ENCODE data around the gene GALNT10. TPM values are rescaled to one million over a fixed set of nuclear protein-coding genes. Genes with fewer than 3 reads are reported as not detected.

Gene GALNT10
- total RNA-seq, 1 donor from 2014 or later: 50.7 TPM

- Mint-ChIP-seq H3K27me3 (peaks cover 5% of the 10 kb centered on the region), H3K9me3 (no peaks in the 10 kb centered on the region), H3K4me3 (peak overlapping the region; percentile 96), H3K27ac (no peak overlapping the region), H3K4me1 (peaks cover 68% of the 10 kb centered on the region), H3K36me3 (ENCODE audit: low read depth) (peaks cover 36% of the 10 kb centered on the region)
- DNase-seq: no peak
- intact Hi-C loops (cut with micrococcal nuclease): loop anchor here (5.0 to 10.0 kb wide), 2 partner anchors 564 to 662 kb away; partner anchors contain the start of genes CNOT8, FAXDC2 and LARP1
Observed at GRCh38 chr5:154193283-154193682, 2.8 kb downstream of the GALNT10 start.

GRCh38 chr5:154193701-154194121 is 3.2 kb downstream of the GALNT10 start:
- Mint-ChIP-seq H3K4me3 (no peak overlapping the region), H3K9me3 (no peaks in the 10 kb centered on the region), H3K36me3 (ENCODE audit: low read depth) (peaks cover 38% of the 10 kb centered on the region), H3K4me1 (peaks cover 72% of the 10 kb centered on the region), H3K27ac (no peak overlapping the region), H3K27me3 (peaks cover 5% of the 10 kb centered on the region)
- intact Hi-C loops (cut with micrococcal nuclease): loop anchor here (5.0 to 10.0 kb wide), 2 partner anchors 564 to 661 kb away; partner anchors contain the start of genes CNOT8, FAXDC2 and LARP1
- DNase-seq: no peak

GRCh38 chr5:154194345-154195329 is 4.1 kb downstream of the GALNT10 start:
- Mint-ChIP-seq H3K4me3 (no peak overlapping the region), H3K27me3 (no peaks in the 10 kb centered on the region), H3K9me3 (no peaks in the 10 kb centered on the region), H3K36me3 (ENCODE audit: low read depth) (peaks cover 43% of the 10 kb centered on the region), H3K4me1 (peaks cover 73% of the 10 kb centered on the region), H3K27ac (no peak overlapping the region)
- intact Hi-C loops (cut with micrococcal nuclease): loop anchor here (5.0 to 10.0 kb wide), 3 partner anchors 118 to 660 kb away; partner anchors contain the start of genes CNOT8, FAXDC2 and LARP1
- DNase-seq: no peak

GRCh38 chr5:154196281-154196680 is 5.7 kb downstream of the GALNT10 start:
- H3K27ac Mint-ChIP-seq: peak overlapping the region; percentile 92
- peaks cover 42% of the 10 kb centered on the region for H3K36me3 Mint-ChIP-seq (ENCODE audit: low read depth)
- H3K4me1 Mint-ChIP-seq: peaks cover 77% of the 10 kb centered on the region
- DNase-seq: no peak
- H3K27me3 Mint-ChIP-seq: no peaks in the 10 kb centered on the region
- H3K4me3 Mint-ChIP-seq: peak overlapping the region; percentile 79
- H3K9me3 Mint-ChIP-seq: no peaks in the 10 kb centered on the region
- intact Hi-C loops (cut with micrococcal nuclease): loop anchor here (5.0 to 10.0 kb wide), 2 partner anchors 116 to 659 kb away; partner anchors contain the start of genes CNOT8 and FAXDC2

GRCh38 chr5:154196955-154197652 is 6.6 kb downstream of the GALNT10 start:
- Mint-ChIP-seq H3K4me1 (peaks cover 77% of the 10 kb centered on the region), H3K36me3 (ENCODE audit: low read depth) (peaks cover 44% of the 10 kb centered on the region), H3K27ac (peak overlapping the region; percentile 92), H3K9me3 (no peaks in the 10 kb centered on the region), H3K4me3 (peak overlapping the region; percentile 79), H3K27me3 (no peaks in the 10 kb centered on the region)
- DNase-seq: peak; percentile 69
- intact Hi-C loops (cut with micrococcal nuclease): loop anchor here (5.0 to 10.0 kb wide), 2 partner anchors 115 to 658 kb away; partner anchors contain the start of genes CNOT8 and FAXDC2

- DNase-seq: peak; percentile 89
- peak overlapping the region; percentile 92 for H3K27ac Mint-ChIP-seq
- H3K36me3 Mint-ChIP-seq (ENCODE audit: low read depth): peaks cover 38% of the 10 kb centered on the region
- no peaks in the 10 kb centered on the region for H3K27me3 Mint-ChIP-seq
- no peaks in the 10 kb centered on the region for H3K9me3 Mint-ChIP-seq
- peaks cover 77% of the 10 kb centered on the region for H3K4me1 Mint-ChIP-seq
- H3K4me3 Mint-ChIP-seq: peak overlapping the region; percentile 79
- intact Hi-C loops (cut with micrococcal nuclease): loop anchor here (1.0 to 10.0 kb wide), 8 partner anchors 8 to 657 kb away; partner anchors contain the start of genes CNOT8, FAXDC2, GALNT10 and SAP30L
Observed at GRCh38 chr5:154197801-154198491, 7.4 kb downstream of the GALNT10 start.

- no peaks in the 10 kb centered on the region for H3K9me3 Mint-ChIP-seq
- no peaks in the 10 kb centered on the region for H3K27me3 Mint-ChIP-seq
- H3K36me3 Mint-ChIP-seq (ENCODE audit: low read depth): peaks cover 37% of the 10 kb centered on the region
- H3K4me1 Mint-ChIP-seq: peaks cover 79% of the 10 kb centered on the region
- intact Hi-C loops (cut with micrococcal nuclease): loop anchor here (1.0 to 10.0 kb wide), 8 partner anchors 8 to 656 kb away; partner anchors contain the start of genes CNOT8, FAXDC2, GALNT10 and SAP30L
- H3K4me3 Mint-ChIP-seq: peak overlapping the region; percentile 79
- H3K27ac Mint-ChIP-seq: peak overlapping the region; percentile 92
- DNase-seq: no peak
Observed at GRCh38 chr5:154198611-154199230, 8.2 kb downstream of the GALNT10 start.

- Mint-ChIP-seq H3K27me3 (no peaks in the 10 kb centered on the region), H3K36me3 (ENCODE audit: low read depth) (peaks cover 39% of the 10 kb centered on the region), H3K4me1 (peaks cover 80% of the 10 kb centered on the region), H3K9me3 (no peaks in the 10 kb centered on the region), H3K4me3 (peak overlapping the region; percentile 79), H3K27ac (peak overlapping the region; percentile 92)
- DNase-seq: no peak
- intact Hi-C loops (cut with micrococcal nuclease): loop anchor here (2.0 to 10.0 kb wide), 5 partner anchors 38 to 656 kb away; partner anchors contain the start of genes CNOT8, FAXDC2 and SAP30L
Observed at GRCh38 chr5:154199263-154199662, 8.7 kb downstream of the GALNT10 start.

- Mint-ChIP-seq H3K27me3 (no peaks in the 10 kb centered on the region), H3K27ac (peak overlapping the region; percentile 92), H3K4me3 (peak overlapping the region; percentile 79), H3K4me1 (peaks cover 83% of the 10 kb centered on the region), H3K9me3 (no peaks in the 10 kb centered on the region), H3K36me3 (ENCODE audit: low read depth) (peaks cover 40% of the 10 kb centered on the region)
- DNase-seq: no peak
- intact Hi-C loops (cut with micrococcal nuclease): loop anchor here (2.0 to 10.0 kb wide), 5 partner anchors 37 to 655 kb away; partner anchors contain the start of genes CNOT8, FAXDC2 and SAP30L
Observed at GRCh38 chr5:154199671-154200220, 9.2 kb downstream of the GALNT10 start.

GRCh38 chr5:154200221-154200620 is 9.7 kb downstream of the GALNT10 start:
- H3K9me3 Mint-ChIP-seq: no peaks in the 10 kb centered on the region
- peaks cover 41% of the 10 kb centered on the region for H3K36me3 Mint-ChIP-seq (ENCODE audit: low read depth)
- no peak overlapping the region for H3K27ac Mint-ChIP-seq
- no peaks in the 10 kb centered on the region for H3K27me3 Mint-ChIP-seq
- intact Hi-C loops (cut with micrococcal nuclease): no loop called here
- no peak overlapping the region for H3K4me3 Mint-ChIP-seq
- DNase-seq: no peak
- peaks cover 85% of the 10 kb centered on the region for H3K4me1 Mint-ChIP-seq

GRCh38 chr5:154201108-154201769 is 10.7 kb downstream of the GALNT10 start:
- Mint-ChIP-seq H3K36me3 (ENCODE audit: low read depth) (peaks cover 39% of the 10 kb centered on the region), H3K9me3 (no peaks in the 10 kb centered on the region), H3K4me1 (peaks cover 82% of the 10 kb centered on the region), H3K4me3 (peak overlapping the region; percentile 41), H3K27ac (peak overlapping the region; percentile 92), H3K27me3 (no peaks in the 10 kb centered on the region)
- intact Hi-C loops (cut with micrococcal nuclease): no loop called here
- DNase-seq: no peak
